Bronchial epithelial cell (primary cell): Measurements from ENCODE around the gene ACOXL. TPM values are rescaled to one million over a fixed set of nuclear protein-coding genes. Genes with fewer than 3 reads are reported as not detected.
A peak's percentile ranks its signal among the peaks of the same experiment; 100 is the strongest.

Source experiments
- DNase-seq: peaks from one replicate; pipeline ENCODE4 v3.0.0-alpha.2; 2010; ENCODE audit warnings: low read depth
- FAIRE-seq: peaks from 2 replicates; lab custom pipeline; 2011; peaks lifted over from hg19 to GRCh38; lab: Jason Lieb, UNC
- H3K27me3 ChIP-seq: 2 replicates; pipeline ENCODE4 v1.5.1; 2011; ENCODE audit warnings: low read length; ENCODE audit not compliant: control insufficient read depth, insufficient read depth
- H3K36me3 ChIP-seq: 2 replicates; pipeline ENCODE4 v1.5.1; 2011; ENCODE audit warnings: low read length; ENCODE audit not compliant: control insufficient read depth, insufficient read depth
- H3K4me3 ChIP-seq: 2 replicates; pipeline ENCODE4 v1.5.1; 2011; ENCODE audit warnings: mild to moderate bottlenecking, low read depth, low read length, control low read depth
- CTCF ChIP-seq: IDR thresholded peaks from 2 replicates; pipeline ENCODE4 v1.5.1; 2011; ENCODE audit warnings: mild to moderate bottlenecking, moderate library complexity, low read length, control low read depth, inconsistent platforms; ENCODE audit not compliant: insufficient read depth, severe bottlenecking
- total RNA-seq: library from RNA; depleted of rRNA; stranded (reverse); fragments of >200 nt; gene quantifications from 2 replicates; pipeline ENCODE4 v1.2.1, GENCODE V29; 2014

The ACOXL gene
- total RNA-seq, 1 donor from 2014 or later: not detected

DNA sequence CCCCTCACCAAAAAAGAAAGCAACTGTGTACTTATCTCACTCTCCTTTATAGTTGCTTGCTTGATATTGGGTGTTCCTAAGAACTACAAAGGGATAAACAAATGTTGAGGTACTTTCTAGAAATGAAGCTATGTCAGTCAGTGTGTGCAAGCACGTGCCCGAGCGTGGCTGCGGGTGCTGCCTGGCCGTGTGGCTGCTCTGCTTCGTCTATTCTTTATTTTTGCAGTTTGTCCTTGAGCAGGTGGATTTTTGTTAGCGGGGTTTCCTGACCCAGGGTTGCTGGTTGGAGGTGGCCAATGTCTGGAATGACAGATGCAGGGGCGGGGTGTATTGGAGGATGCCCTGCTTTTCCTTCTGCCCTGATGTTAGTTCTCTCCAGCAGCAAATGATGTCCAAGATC lies 62.6 kb downstream of the ACOXL start:
- no peak overlapping the region for H3K4me3 ChIP-seq
- no peak for TF ChIP-seq CTCF
- no peaks in the 10 kb centered on the region for H3K27me3 ChIP-seq
- no peak for DNase-seq
- peak; percentile 36 for FAIRE-seq
- no peaks in the 10 kb centered on the region for H3K36me3 ChIP-seq

DNA sequence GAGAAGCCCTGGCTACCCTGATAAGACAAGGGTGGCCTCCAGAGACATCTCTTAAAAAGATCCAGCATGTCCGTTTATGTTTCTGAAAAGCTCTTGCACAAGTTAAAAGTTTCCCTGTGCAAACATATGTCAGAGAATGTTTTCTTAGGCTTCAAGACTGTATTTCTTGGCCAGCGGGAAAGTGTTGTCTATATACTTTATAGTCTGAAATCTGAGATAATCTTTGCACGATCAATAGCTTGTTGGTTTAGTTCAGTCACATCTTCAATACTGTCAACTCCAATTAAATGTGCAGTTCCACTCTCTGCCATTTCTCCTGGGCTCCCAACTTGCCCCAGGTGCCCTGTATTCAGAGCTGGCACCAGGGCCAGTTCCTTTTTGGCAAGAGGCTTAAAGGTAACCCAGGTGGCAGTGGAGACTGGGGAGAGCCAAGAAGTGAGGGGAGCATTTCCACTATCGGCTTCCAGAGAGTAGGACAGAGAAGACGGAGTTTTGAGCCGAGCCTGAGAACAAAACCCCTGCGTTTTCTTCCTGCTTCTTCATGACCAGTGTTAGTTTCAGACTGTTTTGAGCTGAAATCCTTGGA lies 64.4 kb downstream of the ACOXL start:
- Histone ChIP-seq H3K27me3 (no peaks in the 10 kb centered on the region), H3K36me3 (no peaks in the 10 kb centered on the region), H3K4me3 (no peak overlapping the region)
- DNase-seq (no peak), FAIRE-seq (no peak)
- no peak for TF ChIP-seq CTCF

GRCh38 chr2:110799376-110799775 lies 67.0 kb downstream of the ACOXL start:
- DNase-seq (no peak), FAIRE-seq (no peak)
- Histone ChIP-seq H3K27me3 (no peaks in the 10 kb centered on the region), H3K4me3 (no peak overlapping the region), H3K36me3 (no peaks in the 10 kb centered on the region)
- no peak for TF ChIP-seq CTCF

DNA sequence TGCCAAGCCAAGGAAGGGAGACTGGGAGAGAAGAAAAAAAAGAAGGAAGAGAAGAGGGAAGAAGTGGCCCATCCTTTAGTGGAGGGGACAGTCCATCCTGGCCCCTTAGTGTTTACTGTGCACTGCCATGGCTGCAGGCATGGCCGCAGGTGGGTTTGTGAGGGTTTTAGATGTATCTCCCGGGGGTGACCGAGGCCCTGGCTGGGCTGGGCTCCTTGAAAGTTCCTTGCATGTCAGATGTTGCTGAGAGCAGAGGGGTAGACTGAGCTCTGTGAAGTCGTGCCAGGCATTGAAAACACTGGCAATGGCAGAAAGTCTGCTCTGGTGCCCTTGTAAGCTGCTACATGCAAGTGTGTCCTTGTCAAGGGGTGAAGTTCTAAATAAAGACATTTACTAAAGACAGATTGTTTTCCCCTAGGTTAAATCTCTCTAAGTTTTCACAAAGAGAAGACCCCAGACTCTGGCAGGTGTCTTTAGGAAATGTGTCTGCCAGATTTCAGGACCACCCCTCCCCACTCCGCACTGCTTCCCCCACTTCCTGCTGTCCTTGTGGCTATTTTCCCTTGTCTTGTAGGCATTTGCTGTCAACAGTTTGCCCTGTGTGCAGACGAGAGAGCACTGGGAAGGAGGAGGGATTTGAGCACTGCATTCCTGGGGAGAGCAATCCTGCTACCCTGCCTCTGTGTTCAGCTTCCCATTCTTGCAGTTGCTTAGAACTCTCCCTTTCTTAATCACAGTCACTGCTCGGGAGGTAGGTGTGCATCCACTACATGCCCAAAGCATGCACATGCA lies 68.4 kb downstream of the ACOXL start:
- H3K27me3 ChIP-seq: no peaks in the 10 kb centered on the region
- DNase-seq (no peak), FAIRE-seq (no peak)
- TF ChIP-seq CTCF: no peak
- no peak overlapping the region for H3K4me3 ChIP-seq
- no peaks in the 10 kb centered on the region for H3K36me3 ChIP-seq

GRCh38 chr2:110802208-110802932 lies 70.0 kb downstream of the ACOXL start:
- no peak for TF ChIP-seq CTCF
- FAIRE-seq (no peak), DNase-seq (no peak)
- Histone ChIP-seq H3K36me3 (no peaks in the 10 kb centered on the region), H3K27me3 (no peaks in the 10 kb centered on the region), H3K4me3 (no peak overlapping the region)
